GM19240 (cell line): ENCODE results near the gene CCNF.
"Not testable (repeated sequence)": the region's sequence is repeated elsewhere in the genome, so short reads cannot be mapped to it uniquely, and the experiment has no call there.

Source experiments
- DNase-seq: peaks from one replicate; pipeline ENCODE4 v3.0.0; 2011; ENCODE audit warnings: low spot score; ENCODE audit not compliant: insufficient read length

The CCNF gene

GRCh38 chr16:2471016-2471652 lies 41.9 kb downstream of the CCNF start, which contains the start of gene NTN3:
Gene NTN3, plus strand, starts transcription at chr16:2471297. Its CDS starts 405 bp downstream, at chr16:2471702.
- DNase-seq = no peak

- DNase-seq = no peak
These were observed 42.6 kb downstream of the CCNF start for GRCh38 chr16:2471653-2472487.

GRCh38 chr16:2472488-2472864 lies 43.2 kb downstream of the CCNF start:
- no peak for DNase-seq

GRCh38 chr16:2472885-2473445 lies 43.7 kb downstream of the CCNF start:
- no peak for DNase-seq

- DNase-seq = no peak
These were observed 44.2 kb downstream of the CCNF start for GRCh38 chr16:2473446-2473926.

GRCh38 chr16:2473999-2474876 lies 45.0 kb downstream of the CCNF start:
- DNase-seq = no peak

- peak; percentile 99 for DNase-seq
These were observed 45.7 kb downstream of the CCNF start, which contains the start of gene TBC1D24 for GRCh38 chr16:2474877-2475412. Gene TBC1D24, plus strand, starts transcription at chr16:2475127. Its CDS starts 21,022 bp downstream, at chr16:2496149.

GRCh38 chr16:2475413-2476344 lies 46.4 kb downstream of the CCNF start:
- no peak for DNase-seq

GRCh38 chr16:2476345-2476720 lies 47.1 kb downstream of the CCNF start:
- no peak for DNase-seq

- no peak for DNase-seq
These were observed 47.5 kb downstream of the CCNF start for GRCh38 chr16:2476741-2477140.

- no peak for DNase-seq
These were observed 48.1 kb downstream of the CCNF start for GRCh38 chr16:2477327-2477726.

- no peak for DNase-seq
These were observed 49.0 kb downstream of the CCNF start for GRCh38 chr16:2478279-2478678.

- not testable (repeated sequence) for DNase-seq
These were observed 50.7 kb downstream of the CCNF start for GRCh38 chr16:2479996-2480395.

- DNase-seq = no peak
These were observed 51.7 kb downstream of the CCNF start for GRCh38 chr16:2480948-2481347.

- DNase-seq = no peak
These were observed 52.4 kb downstream of the CCNF start for GRCh38 chr16:2481676-2482075.

- no peak for DNase-seq
These were observed 53.0 kb downstream of the CCNF start for GRCh38 chr16:2482249-2482648.

- no peak for DNase-seq
These were observed 53.7 kb downstream of the CCNF start for GRCh38 chr16:2482708-2483534.

- no peak for DNase-seq
These were observed 55.0 kb downstream of the CCNF start for GRCh38 chr16:2483939-2484897.
